Gastrocnemius medialis (tissue), 4 donors: ENCODE results near the gene ATP13A3.

Source experiments
- CTCF ChIP-seq, 5 experiments: fragments of 450-650 bp in 3 of 5; fragments of 200-600 bp in 2 of 5; sonication (generic) in 2 of 5; IDR thresholded peaks in 4 of 5; conservative IDR thresholded peaks in 1 of 5; 1 replicate in 4 of 5; 2 replicates in 1 of 5; pipeline ENCODE4 v1.5.1; 2016 to 2019; ENCODE audit warnings: antibody characterized with exemption in 5 of 5, mild to moderate bottlenecking in 3 of 5, moderate library complexity in 3 of 5
- POLR2A ChIP-seq, 2 donors: fragments of 450-650 bp; IDR thresholded peaks; one replicate each; pipeline ENCODE4 v1.6.1; 2017; ENCODE audit warnings: antibody characterized with exemption in 2 of 2, mild to moderate bottlenecking in 2 of 2, moderate library complexity in 2 of 2

- TF ChIP-seq CTCF (IDR thresholded peaks at IDR 0.05 in 4 of 5, conservative IDR thresholded peaks at IDR 0.05 in 1 of 5), result no peak
- no peak for TF ChIP-seq POLR2A (IDR thresholded peaks at IDR 0.05)
These were observed 87.6 kb downstream of the ATP13A3 start, which contains the start of gene GP5 for GRCh38 chr3:194399166-194399565.
